HEK293 (cell line): Measurements from ENCODE around the gene KIF4A.

Source experiments
- MYNN ChIP-seq: fragments of 450-650 bp; formaldehyde crosslinking; IDR thresholded peaks from 2 replicates; pipeline ENCODE4 v1.5.1; 2016; ENCODE audit warnings: missing biosample characterization, missing genetic modification characterization, borderline replicate concordance
- ZNF18 ChIP-seq: fragments of 450-650 bp; formaldehyde crosslinking; IDR thresholded peaks from 2 replicates; pipeline ENCODE4 v1.5.1; 2016; ENCODE audit warnings: missing biosample characterization, missing genetic modification characterization
- TF ChIP-seq, protein P1 (sequence below): fragments of 450-650 bp; formaldehyde crosslinking; IDR thresholded peaks from 2 replicates; pipeline ENCODE4 v1.5.1; 2016; ENCODE audit warnings: missing biosample characterization, missing genetic modification characterization

GRCh38 chrX:70359458-70359857 is 69.6 kb downstream of the KIF4A start:
- TF ChIP-seq MYNN (tag by site-specific recombination) (no peak), ZNF18 (no peak)
- TF ChIP-seq, protein P1, sequence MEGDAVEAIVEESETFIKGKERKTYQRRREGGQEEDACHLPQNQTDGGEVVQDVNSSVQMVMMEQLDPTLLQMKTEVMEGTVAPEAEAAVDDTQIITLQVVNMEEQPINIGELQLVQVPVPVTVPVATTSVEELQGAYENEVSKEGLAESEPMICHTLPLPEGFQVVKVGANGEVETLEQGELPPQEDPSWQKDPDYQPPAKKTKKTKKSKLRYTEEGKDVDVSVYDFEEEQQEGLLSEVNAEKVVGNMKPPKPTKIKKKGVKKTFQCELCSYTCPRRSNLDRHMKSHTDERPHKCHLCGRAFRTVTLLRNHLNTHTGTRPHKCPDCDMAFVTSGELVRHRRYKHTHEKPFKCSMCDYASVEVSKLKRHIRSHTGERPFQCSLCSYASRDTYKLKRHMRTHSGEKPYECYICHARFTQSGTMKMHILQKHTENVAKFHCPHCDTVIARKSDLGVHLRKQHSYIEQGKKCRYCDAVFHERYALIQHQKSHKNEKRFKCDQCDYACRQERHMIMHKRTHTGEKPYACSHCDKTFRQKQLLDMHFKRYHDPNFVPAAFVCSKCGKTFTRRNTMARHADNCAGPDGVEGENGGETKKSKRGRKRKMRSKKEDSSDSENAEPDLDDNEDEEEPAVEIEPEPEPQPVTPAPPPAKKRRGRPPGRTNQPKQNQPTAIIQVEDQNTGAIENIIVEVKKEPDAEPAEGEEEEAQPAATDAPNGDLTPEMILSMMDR (tag by site-specific recombination) = no peak
